Measurements from ENCODE around the gene CD109. TPM values are rescaled to one million over a fixed set of nuclear protein-coding genes. Genes with fewer than 3 reads are reported as not detected.
A peak's percentile ranks its signal among the peaks of the same experiment; 100 is the strongest.
"Not testable (repeated sequence)": the region's sequence is repeated elsewhere in the genome, so short reads cannot be mapped to it uniquely, and the experiment has no call there.

The CD109 gene
- total and polyA plus RNA-seq, 10 of the 15 experiments (the other 5 are each of a cell fraction or from before 2014, with no cell fraction given): 0.27 to 4.4 (median 2.1) TPM

DNA sequence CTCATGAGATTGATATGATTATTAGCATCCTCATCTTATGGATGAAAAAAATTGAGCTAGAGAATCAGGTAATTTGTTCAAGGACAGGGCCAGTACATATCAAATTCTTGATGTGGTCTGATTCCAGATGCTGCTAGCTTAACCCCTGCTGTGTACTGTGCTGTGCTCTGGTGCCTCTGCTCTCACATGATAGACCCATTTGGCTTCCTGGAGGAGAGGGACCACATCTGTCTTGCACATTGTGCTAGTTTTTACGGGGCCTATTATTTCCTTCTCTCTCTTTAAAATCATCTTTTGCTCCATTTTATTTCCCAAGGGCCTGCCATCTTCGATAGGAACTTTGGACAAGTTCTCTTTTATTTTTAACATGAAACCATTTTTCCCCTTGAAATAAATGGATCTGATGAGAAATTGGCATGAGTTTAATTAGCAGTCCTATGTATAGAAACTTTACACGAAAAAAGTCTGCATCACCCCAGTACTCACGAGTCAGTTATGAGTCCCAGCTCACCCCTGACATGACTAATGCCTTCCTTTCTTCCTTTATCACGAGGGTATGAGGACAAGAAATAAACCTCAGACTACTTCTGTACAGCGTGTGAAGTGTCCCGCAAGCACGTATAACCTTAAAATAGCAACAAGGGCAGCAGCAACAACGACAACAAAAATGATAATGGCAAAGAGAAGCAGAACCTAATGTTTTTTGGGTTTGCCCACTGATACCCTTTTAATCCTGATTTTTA lies 26.5 kb downstream of the CD109 start (continued):
- TF ChIP-seq, protein P1, sequence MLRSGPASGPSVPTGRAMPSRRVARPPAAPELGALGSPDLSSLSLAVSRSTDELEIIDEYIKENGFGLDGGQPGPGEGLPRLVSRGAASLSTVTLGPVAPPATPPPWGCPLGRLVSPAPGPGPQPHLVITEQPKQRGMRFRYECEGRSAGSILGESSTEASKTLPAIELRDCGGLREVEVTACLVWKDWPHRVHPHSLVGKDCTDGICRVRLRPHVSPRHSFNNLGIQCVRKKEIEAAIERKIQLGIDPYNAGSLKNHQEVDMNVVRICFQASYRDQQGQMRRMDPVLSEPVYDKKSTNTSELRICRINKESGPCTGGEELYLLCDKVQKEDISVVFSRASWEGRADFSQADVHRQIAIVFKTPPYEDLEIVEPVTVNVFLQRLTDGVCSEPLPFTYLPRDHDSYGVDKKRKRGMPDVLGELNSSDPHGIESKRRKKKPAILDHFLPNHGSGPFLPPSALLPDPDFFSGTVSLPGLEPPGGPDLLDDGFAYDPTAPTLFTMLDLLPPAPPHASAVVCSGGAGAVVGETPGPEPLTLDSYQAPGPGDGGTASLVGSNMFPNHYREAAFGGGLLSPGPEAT (IDR thresholded peaks at IDR 0.05; ENCODE audit: low read depth): peak; percentile 49; the same call in 1 of the 2 replicates
- TF ChIP-seq MEF2B (IDR thresholded peaks at IDR 0.05; ENCODE audit: partially characterized antibody, poor library complexity, severe bottlenecking) (peak; percentile 67), CBFB (IDR thresholded peaks at IDR 0.05; ENCODE audit: low read depth) (0 out of 2 replicates have a peak, but pooled peaks have one; percentile 37), JUNB (IDR thresholded peaks at IDR 0.05) (peak; percentile 56; the same call in 1 of the 2 replicates), ATF7 (IDR thresholded peaks at IDR 0.05; ENCODE audit: low read depth) (peak; percentile 67), TBL1XR1 (IDR thresholded peaks at IDR 0.05; ENCODE audit: low read depth, low read length) (no peak), BHLHE40 (IDR thresholded peaks at IDR 0.05; ENCODE audit: borderline replicate concordance in 1 of 2, low read depth in 2 of 2, low read length in 1 of 2) (peak; percentile 61 to 78; a peak in 3 of 4 replicates), CREB1 (IDR thresholded peaks at IDR 0.05; ENCODE audit: low read depth) (0 out of 2 replicates have a peak, but pooled peaks have one; percentile 27), MTA2 (IDR thresholded peaks at IDR 0.05; ENCODE audit: low read depth) (peak; percentile 68), FOS (IDR thresholded peaks at IDR 0.05; ENCODE audit: borderline replicate concordance, extremely low read depth, insufficient read length) (no peak), FOXK2 (IDR thresholded peaks at IDR 0.05) (no peak), ZBED1 (IDR thresholded peaks at IDR 0.05; ENCODE audit: borderline replicate concordance) (peak; percentile 70; the same call in 1 of the 2 replicates), SREBF1 (IDR thresholded peaks at IDR 0.05; ENCODE audit: low read length) (no peak), CREM (IDR thresholded peaks at IDR 0.05; ENCODE audit: low read depth) (peak; percentile 53; the same call in 1 of the 2 replicates)
- TF ChIP-seq, protein P2, sequence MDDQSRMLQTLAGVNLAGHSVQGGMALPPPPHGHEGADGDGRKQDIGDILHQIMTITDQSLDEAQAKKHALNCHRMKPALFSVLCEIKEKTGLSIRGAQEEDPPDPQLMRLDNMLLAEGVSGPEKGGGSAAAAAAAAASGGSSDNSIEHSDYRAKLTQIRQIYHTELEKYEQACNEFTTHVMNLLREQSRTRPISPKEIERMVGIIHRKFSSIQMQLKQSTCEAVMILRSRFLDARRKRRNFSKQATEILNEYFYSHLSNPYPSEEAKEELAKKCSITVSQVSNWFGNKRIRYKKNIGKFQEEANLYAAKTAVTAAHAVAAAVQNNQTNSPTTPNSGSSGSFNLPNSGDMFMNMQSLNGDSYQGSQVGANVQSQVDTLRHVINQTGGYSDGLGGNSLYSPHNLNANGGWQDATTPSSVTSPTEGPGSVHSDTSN (IDR thresholded peaks at IDR 0.05; ENCODE audit: insufficient replicate concordance, low read depth, low read length): peak; percentile 9
- TF ChIP-seq, protein P3, sequence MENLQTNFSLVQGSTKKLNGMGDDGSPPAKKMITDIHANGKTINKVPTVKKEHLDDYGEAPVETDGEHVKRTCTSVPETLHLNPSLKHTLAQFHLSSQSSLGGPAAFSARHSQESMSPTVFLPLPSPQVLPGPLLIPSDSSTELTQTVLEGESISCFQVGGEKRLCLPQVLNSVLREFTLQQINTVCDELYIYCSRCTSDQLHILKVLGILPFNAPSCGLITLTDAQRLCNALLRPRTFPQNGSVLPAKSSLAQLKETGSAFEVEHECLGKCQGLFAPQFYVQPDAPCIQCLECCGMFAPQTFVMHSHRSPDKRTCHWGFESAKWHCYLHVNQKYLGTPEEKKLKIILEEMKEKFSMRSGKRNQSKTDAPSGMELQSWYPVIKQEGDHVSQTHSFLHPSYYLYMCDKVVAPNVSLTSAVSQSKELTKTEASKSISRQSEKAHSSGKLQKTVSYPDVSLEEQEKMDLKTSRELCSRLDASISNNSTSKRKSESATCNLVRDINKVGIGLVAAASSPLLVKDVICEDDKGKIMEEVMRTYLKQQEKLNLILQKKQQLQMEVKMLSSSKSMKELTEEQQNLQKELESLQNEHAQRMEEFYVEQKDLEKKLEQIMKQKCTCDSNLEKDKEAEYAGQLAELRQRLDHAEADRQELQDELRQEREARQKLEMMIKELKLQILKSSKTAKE (IDR thresholded peaks at IDR 0.05; ENCODE audit: low read depth, poor library complexity, severe bottlenecking): peak; percentile 45
- TF ChIP-seq, protein P4, sequence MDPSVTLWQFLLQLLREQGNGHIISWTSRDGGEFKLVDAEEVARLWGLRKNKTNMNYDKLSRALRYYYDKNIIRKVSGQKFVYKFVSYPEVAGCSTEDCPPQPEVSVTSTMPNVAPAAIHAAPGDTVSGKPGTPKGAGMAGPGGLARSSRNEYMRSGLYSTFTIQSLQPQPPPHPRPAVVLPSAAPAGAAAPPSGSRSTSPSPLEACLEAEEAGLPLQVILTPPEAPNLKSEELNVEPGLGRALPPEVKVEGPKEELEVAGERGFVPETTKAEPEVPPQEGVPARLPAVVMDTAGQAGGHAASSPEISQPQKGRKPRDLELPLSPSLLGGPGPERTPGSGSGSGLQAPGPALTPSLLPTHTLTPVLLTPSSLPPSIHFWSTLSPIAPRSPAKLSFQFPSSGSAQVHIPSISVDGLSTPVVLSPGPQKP (IDR thresholded peaks at IDR 0.05; ENCODE audit: low read depth, low read length): no peak

DNA sequence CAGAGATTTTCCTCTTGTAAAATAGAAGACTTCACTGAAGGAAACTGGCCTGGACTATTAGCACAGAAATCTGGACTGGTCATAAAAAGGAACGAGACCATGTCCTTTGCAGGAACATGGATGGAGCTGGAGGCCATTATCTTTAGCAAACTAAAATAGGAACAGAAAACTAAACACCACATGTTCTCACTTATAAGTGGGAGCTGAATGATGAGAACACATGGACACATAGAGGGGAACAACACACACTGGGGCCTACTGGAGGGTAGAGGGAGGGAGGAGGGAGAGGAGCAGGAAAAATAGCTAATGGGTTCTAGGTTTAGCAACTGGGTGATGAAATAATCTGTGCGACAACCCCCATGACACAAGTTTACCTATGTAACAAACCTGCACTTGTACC lies 27.5 kb downstream of the CD109 start:
- ATAC-seq; H4K20me1 ChIP-seq (ENCODE audit: control insufficient read depth, insufficient read depth); DNase-seq (ENCODE audit: low read depth, low spot score); POLR2A ChIA-PET; SMC1A ChIA-PET (ENCODE audit: uncharacterized antibody, unreplicated experiment); RAD21 ChIA-PET (ENCODE audit: unreplicated experiment); H3K4me2 ChIP-seq (ENCODE audit: control insufficient read depth, insufficient read depth); H2AFZ ChIP-seq (ENCODE audit: control insufficient read depth, low read depth, low read length); intact Hi-C loops (cut with micrococcal nuclease; ENCODE audit: unreplicated experiment); FAIRE-seq; H3K9me3 ChIP-seq (replicated peaks; ENCODE audit: control insufficient read depth, insufficient read depth, low read length); BruUV-seq (replicated peaks); H3K36me3 ChIP-seq (ENCODE audit: control insufficient read depth in 2 of 2, insufficient read depth in 2 of 2, low read length in 1 of 2); H3K9ac ChIP-seq (ENCODE audit: control insufficient read depth, insufficient read depth, low read length); H3K27ac ChIP-seq (ENCODE audit: control insufficient read depth, insufficient read depth); H3K4me1 ChIP-seq (ENCODE audit: control insufficient read depth, insufficient read depth, low read length); in situ Hi-C loops (cut with MboI); H3K79me2 ChIP-seq (ENCODE audit: control insufficient read depth, insufficient read depth, low read length); H3K27me3 ChIP-seq (replicated peaks in 1 of 2; ENCODE audit: control insufficient read depth in 2 of 2, insufficient read depth in 2 of 2, low read length in 1 of 2); H3K4me3 ChIP-seq: not testable (repeated sequence)
- CTCF ChIA-PET: interaction anchor here (3.7 kb wide), 1 partner anchor 10 kb away, joined by 23 read pairs; no protein-coding TSS in a partner anchor
- 89% methylated on average over 2 of the region's 2 CpGs for WGBS (ENCODE audit: insufficient coverage, insufficient replicate concordance, low lambda C conversion rate, missing lambda C conversion rate)
